PC-9 (cell line): ENCODE data around the gene SIGLEC6. TPM values are rescaled to one million over a fixed set of nuclear protein-coding genes. Genes with fewer than 3 reads are reported as not detected.

ENCODE experiments used
- BruUV-seq: library from RNA; stranded (reverse); fragments of 400-500 nt; replicated peaks from 2 replicates; lab custom pipeline; 2021; lab: Mats Ljungman, UMichigan
- CTCF ChIA-PET: fragments of 300-600 bp; sonication (Branson Sonifier 250); formaldehyde crosslinking; loops from one replicate; lab custom pipeline; 2022; ENCODE audit warnings: antibody characterized with exemption; lab: Charles Lee
- POLR2A ChIA-PET: fragments of 300-600 bp; sonication (Branson Sonifier 250); formaldehyde crosslinking; loops from one replicate; lab custom pipeline; 2022; ENCODE audit warnings: antibody characterized with exemption; ENCODE audit not compliant: unreplicated experiment; lab: Charles Lee
- DNase-seq, 2 experiments: peaks; one replicate each; pipeline versions ENCODE4 v3.0.0 to v3.0.0-alpha.2; 2015 to 2022; ENCODE audit warnings: mixed read lengths in 1 of 2
- H2AFZ ChIP-seq: fragments of 200-600 bp; sonication (generic); 2 replicates; pipeline ENCODE4 v1.8.1; 2017; ENCODE audit warnings: antibody characterized with exemption
- H3F3A ChIP-seq: fragments of 200-600 bp; sonication (generic); 2 replicates; pipeline ENCODE4 v1.8.1; 2017; ENCODE audit warnings: antibody characterized with exemption, mild to moderate bottlenecking, low read depth; ENCODE audit not compliant: insufficient read depth
- H3K27ac ChIP-seq: fragments of 200-600 bp; sonication (generic); 2 replicates; pipeline ENCODE4 v1.6.1; 2016; ENCODE audit warnings: mixed run types
- H3K27me3 ChIP-seq: fragments of 200-600 bp; sonication (generic); 2 replicates; pipeline ENCODE4 v1.6.1; 2016; ENCODE audit warnings: low read depth, mixed run types; ENCODE audit not compliant: insufficient read depth
- H3K36me3 ChIP-seq: fragments of 200-600 bp; sonication (generic); 2 replicates; pipeline ENCODE4 v1.6.1; 2016; ENCODE audit warnings: low read depth, mixed run types
- H3K4me1 ChIP-seq: fragments of 200-600 bp; sonication (generic); replicated peaks from 2 replicates; pipeline ENCODE4 v1.6.1; 2016; ENCODE audit warnings: mixed run types; ENCODE audit not compliant: insufficient read depth
- H3K4me2 ChIP-seq: fragments of 200-600 bp; sonication (generic); 2 replicates; pipeline ENCODE4 v1.6.1; 2017; ENCODE audit warnings: mixed run types
- H3K4me3 ChIP-seq: fragments of 200-600 bp; sonication (generic); 2 replicates; pipeline ENCODE4 v1.6.1; 2016; ENCODE audit warnings: mixed run types
- H3K79me2 ChIP-seq: fragments of 200-600 bp; sonication (generic); 2 replicates; pipeline ENCODE4 v1.6.1; 2017; ENCODE audit warnings: low read depth, mixed run types
- H3K9me2 ChIP-seq: fragments of 200-600 bp; sonication (generic); 2 replicates; pipeline ENCODE4 v1.8.1; 2017; ENCODE audit warnings: mild to moderate bottlenecking; ENCODE audit not compliant: insufficient read depth
- H3K9me3 ChIP-seq: fragments of 200-600 bp; sonication (generic); 2 replicates; pipeline ENCODE4 v1.8.1; 2016; ENCODE audit warnings: low read depth; ENCODE audit not compliant: insufficient read depth
- H4K20me1 ChIP-seq: fragments of 200-600 bp; sonication (generic); 2 replicates; pipeline ENCODE4 v1.8.1; 2017; ENCODE audit not compliant: insufficient read depth
- EZH2 ChIP-seq: fragments of 200-600 bp; sonication (generic); IDR thresholded peaks from 2 replicates; pipeline ENCODE4 v1.8.0; 2017; ENCODE audit warnings: antibody characterized with exemption, low read depth
- intact Hi-C: fragments of 100-400 bp; cut with micrococcal nuclease; formaldehyde crosslinking; loops from one replicate; pipeline ENCODE4 v1.10.0; 2022; ENCODE audit not compliant: unreplicated experiment
- total RNA-seq: library from RNA; stranded (reverse); gene quantifications from 2 replicates; pipeline ENCODE4 v1.2.3, GENCODE V29; 2021
- TF ChIP-seq, protein P1 (sequence below): fragments of 200-600 bp; sonication (generic); conservative IDR thresholded peaks from 2 replicates; pipeline ENCODE4 v1.6.1; 2017; ENCODE audit warnings: mixed run types, antibody characterized with exemption, mild to moderate bottlenecking, moderate library complexity

SIGLEC6 gene
- total RNA-seq, 1 experiment from 2014 or later, result not detected

DNA sequence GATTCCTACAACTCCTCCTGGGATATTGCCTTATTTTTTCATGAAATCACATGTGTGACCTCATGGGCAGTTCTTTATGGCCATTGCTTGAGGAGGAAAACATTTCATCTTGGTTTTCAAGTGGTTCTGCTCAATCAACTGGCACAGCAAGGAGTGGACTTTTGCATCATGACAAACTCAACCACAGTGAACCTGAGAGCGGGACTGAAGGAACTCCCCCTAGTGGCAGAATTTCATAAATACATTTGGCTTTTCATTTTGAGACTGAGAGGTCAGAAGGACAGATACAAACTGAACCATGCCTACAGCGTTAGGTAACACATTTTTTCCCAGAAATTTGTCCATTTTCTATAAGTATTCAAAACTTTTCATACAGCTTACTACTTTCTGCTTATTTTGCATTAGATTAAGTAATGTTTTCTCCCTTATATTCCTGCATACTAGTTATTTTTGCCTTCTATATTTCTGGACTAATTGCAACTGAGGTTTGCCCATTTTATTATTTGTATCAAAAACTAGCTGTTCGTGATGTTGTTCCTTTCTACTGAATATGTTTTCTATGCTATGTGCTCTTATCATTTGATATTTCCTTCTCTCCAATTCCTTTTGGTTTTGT is 16.5 kb downstream of the SIGLEC6 start:
- Histone ChIP-seq H3K9me2 (no peaks in the 10 kb centered on the region), H3K9me3 (no peaks in the 10 kb centered on the region), H2AFZ (no peak overlapping the region), H3K27ac (no peak overlapping the region), H3K36me3 (no peaks in the 10 kb centered on the region), H3K4me3 (no peak overlapping the region), H4K20me1 (no peaks in the 10 kb centered on the region), H3K4me1 (no peaks in the 10 kb centered on the region), H3F3A (no peaks in the 10 kb centered on the region), H3K4me2 (no peak overlapping the region), H3K27me3 (peaks cover 28% of the 10 kb centered on the region; the same call in 1 of the 2 replicates), H3K79me2 (no peaks in the 10 kb centered on the region)
- TF ChIP-seq, protein P1, sequence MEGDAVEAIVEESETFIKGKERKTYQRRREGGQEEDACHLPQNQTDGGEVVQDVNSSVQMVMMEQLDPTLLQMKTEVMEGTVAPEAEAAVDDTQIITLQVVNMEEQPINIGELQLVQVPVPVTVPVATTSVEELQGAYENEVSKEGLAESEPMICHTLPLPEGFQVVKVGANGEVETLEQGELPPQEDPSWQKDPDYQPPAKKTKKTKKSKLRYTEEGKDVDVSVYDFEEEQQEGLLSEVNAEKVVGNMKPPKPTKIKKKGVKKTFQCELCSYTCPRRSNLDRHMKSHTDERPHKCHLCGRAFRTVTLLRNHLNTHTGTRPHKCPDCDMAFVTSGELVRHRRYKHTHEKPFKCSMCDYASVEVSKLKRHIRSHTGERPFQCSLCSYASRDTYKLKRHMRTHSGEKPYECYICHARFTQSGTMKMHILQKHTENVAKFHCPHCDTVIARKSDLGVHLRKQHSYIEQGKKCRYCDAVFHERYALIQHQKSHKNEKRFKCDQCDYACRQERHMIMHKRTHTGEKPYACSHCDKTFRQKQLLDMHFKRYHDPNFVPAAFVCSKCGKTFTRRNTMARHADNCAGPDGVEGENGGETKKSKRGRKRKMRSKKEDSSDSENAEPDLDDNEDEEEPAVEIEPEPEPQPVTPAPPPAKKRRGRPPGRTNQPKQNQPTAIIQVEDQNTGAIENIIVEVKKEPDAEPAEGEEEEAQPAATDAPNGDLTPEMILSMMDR, result peak; percentile 89
- TF ChIP-seq EZH2, result no peak
- BruUV-seq, result no TSS peak
- ChIA-PET POLR2A (no interaction called here), CTCF (interaction anchor here (1.1 kb wide), 1 partner anchor 152 kb away, joined by 4 read pairs; no protein-coding TSS in a partner anchor)
- DNase-seq, result no peak
- intact Hi-C loops, result loop anchor here (1.0 kb wide), 2 partner anchors 153 to 177 kb away; no protein-coding TSS in a partner anchor

DNA sequence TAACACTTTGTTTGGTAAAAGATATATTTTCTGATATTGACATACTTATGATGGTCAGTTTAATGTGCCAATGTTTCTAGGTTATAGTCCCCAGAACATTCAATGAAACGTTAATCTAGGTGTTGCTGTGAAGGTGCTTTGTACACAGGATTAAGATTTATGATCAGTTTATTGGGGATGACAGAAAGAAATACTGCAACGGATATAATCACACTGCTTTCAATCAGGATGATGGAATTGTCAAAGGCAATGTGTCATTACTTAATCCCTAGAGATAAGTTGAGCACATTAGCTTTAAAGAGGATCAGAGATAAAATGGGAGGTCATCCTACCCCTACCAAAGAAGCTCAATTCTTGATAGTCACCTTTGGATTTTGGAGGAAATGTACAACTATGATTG is 17.5 kb downstream of the SIGLEC6 start:
- intact Hi-C loops, result no loop called here
- Histone ChIP-seq H4K20me1 (no peaks in the 10 kb centered on the region), H3K36me3 (no peaks in the 10 kb centered on the region), H3K9me2 (no peaks in the 10 kb centered on the region), H3K27ac (no peak overlapping the region), H3K4me3 (no peak overlapping the region), H3K4me1 (no peaks in the 10 kb centered on the region), H3K9me3 (no peaks in the 10 kb centered on the region), H3K79me2 (no peaks in the 10 kb centered on the region), H3K4me2 (no peak overlapping the region), H3K27me3 (peaks cover 33% of the 10 kb centered on the region; the same call in 1 of the 2 replicates), H2AFZ (no peak overlapping the region), H3F3A (no peaks in the 10 kb centered on the region)
- no peak for DNase-seq
- no TSS peak for BruUV-seq
- CTCF ChIA-PET, result interaction anchor here (0.5 kb wide), 1 partner anchor 57 kb away, joined by 11 read pairs; the partner anchor contains the start of gene ZNF175
- POLR2A ChIA-PET, result no interaction called here
- TF ChIP-seq, protein P1, result no peak
- no peak for TF ChIP-seq EZH2

DNA sequence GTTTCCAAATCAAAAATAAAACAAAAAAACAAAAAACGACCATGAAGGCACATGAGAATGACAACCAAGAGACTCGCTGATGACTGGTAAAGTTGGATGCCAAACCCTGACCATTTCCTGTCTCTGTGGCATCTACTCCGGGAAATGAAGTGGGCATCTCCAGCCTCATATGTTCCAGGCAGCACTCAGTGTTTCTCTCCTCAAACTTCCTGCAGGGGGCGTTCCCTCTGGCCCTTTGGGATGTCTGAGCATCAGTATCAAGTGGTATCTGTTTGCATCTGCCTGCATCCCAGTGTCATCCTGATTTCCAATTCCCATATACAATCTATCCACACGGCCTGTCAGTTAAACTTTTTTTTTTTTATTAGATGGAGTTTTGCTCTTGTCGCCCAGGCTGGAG is 20.1 kb downstream of the SIGLEC6 start:
- Histone ChIP-seq H3K4me3 (no peak overlapping the region), H2AFZ (no peak overlapping the region), H4K20me1 (no peaks in the 10 kb centered on the region), H3K9me3 (no peaks in the 10 kb centered on the region), H3K27me3 (peaks cover 34% of the 10 kb centered on the region; the same call in 1 of the 2 replicates), H3K27ac (no peak overlapping the region), H3K4me1 (no peaks in the 10 kb centered on the region), H3K79me2 (no peaks in the 10 kb centered on the region), H3K9me2 (no peaks in the 10 kb centered on the region), H3K36me3 (no peaks in the 10 kb centered on the region), H3F3A (no peaks in the 10 kb centered on the region), H3K4me2 (no peak overlapping the region)
- BruUV-seq, result no TSS peak
- ChIA-PET CTCF (no interaction called here), POLR2A (no interaction called here)
- no peak for DNase-seq
- TF ChIP-seq, protein P1, result peak; percentile 38; the same call in 1 of the 2 replicates
- no peak for TF ChIP-seq EZH2
- intact Hi-C loops, result no loop called here
